GM12878 (cell line): ENCODE measurements around the gene EDC4. TPM values are rescaled to one million over a fixed set of nuclear protein-coding genes. Genes with fewer than 3 reads are reported as not detected.

Source experiments
- ATAC-seq: fragments of 200-7000 bp; cut with Tn5 transposase; 3 replicates; pipeline ENCODE4 v1.9.1; 2020; ENCODE audit warnings: mild to moderate bottlenecking, moderate library complexity
- BruUV-seq: library from RNA; stranded (reverse); fragments of 400-500 nt; replicated peaks from 2 replicates; lab custom pipeline; 2021; lab: Mats Ljungman, UMichigan
- CTCF ChIA-PET: fragments of 300-600 bp; sonication (Branson Sonifier 250); formaldehyde crosslinking; extraction: SDS; loops from one replicate; lab custom pipeline; 2021; ENCODE audit warnings: inconsistent platforms; lab: Yijun Ruan, JAX
- POLR2A ChIA-PET: fragments of 350-600 bp; formaldehyde crosslinking; extraction: SDS; loops from one replicate; lab custom pipeline; 2021; ENCODE audit warnings: inconsistent platforms; lab: Charles Lee
- RAD21 ChIA-PET: fragments of 300-600 bp; sonication (Branson Sonifier 250); formaldehyde crosslinking; loops from one replicate; lab custom pipeline; 2023; ENCODE audit warnings: antibody characterized with exemption; ENCODE audit not compliant: unreplicated experiment; lab: Charles Lee
- SMC1A ChIA-PET: fragments of 300-600 bp; sonication (Branson Sonifier 250); formaldehyde crosslinking; loops from one replicate; lab custom pipeline; 2023; ENCODE audit not compliant: unreplicated experiment, uncharacterized antibody; lab: Charles Lee
- DNase-seq: peaks from one replicate; pipeline ENCODE4 v3.0.0-alpha.2; 2011; ENCODE audit warnings: low read depth, low spot score
- FAIRE-seq: peaks from 3 replicates; lab custom pipeline; 2011; peaks lifted over from hg19 to GRCh38; lab: Jason Lieb, UNC
- H2AFZ ChIP-seq: 2 replicates; pipeline ENCODE4 v1.6.0; 2011; ENCODE audit warnings: low read depth, low read length, control low read depth; ENCODE audit not compliant: control insufficient read depth
- H3K27ac ChIP-seq: 2 replicates; pipeline ENCODE4 v1.5.1; 2011; ENCODE audit warnings: control low read depth; ENCODE audit not compliant: control insufficient read depth, insufficient read depth
- H3K27me3 ChIP-seq, 2 experiments: replicated peaks in 1 of 2; 2 replicates each; pipeline versions ENCODE4 v1.6.0 to v1.6.1; 2011; ENCODE audit warnings: low read length in 1 of 2; ENCODE audit not compliant: control insufficient read depth in 2 of 2, insufficient read depth in 2 of 2
- H3K36me3 ChIP-seq, 2 experiments: 2 replicates each; pipeline ENCODE4 v1.5.1; 2011; ENCODE audit warnings: low read length in 1 of 2; ENCODE audit not compliant: control insufficient read depth in 2 of 2, insufficient read depth in 2 of 2
- H3K4me1 ChIP-seq: 2 replicates; pipeline ENCODE4 v1.6.1; 2011; ENCODE audit warnings: mild to moderate bottlenecking, low read length, moderate library complexity, mixed read lengths; ENCODE audit not compliant: control insufficient read depth, insufficient read depth
- H3K4me2 ChIP-seq: 2 replicates; pipeline ENCODE4 v1.6.0; 2011; ENCODE audit warnings: control low read depth; ENCODE audit not compliant: control insufficient read depth, insufficient read depth
- H3K4me3 ChIP-seq: fragments of 200-600 bp; sonication (generic); 2 replicates; pipeline ENCODE4 v1.5.1; 2016
- H3K79me2 ChIP-seq: 2 replicates; pipeline ENCODE4 v1.6.0; 2011; ENCODE audit warnings: low read length; ENCODE audit not compliant: control insufficient read depth, insufficient read depth
- H3K9ac ChIP-seq: 2 replicates; pipeline ENCODE4 v1.8.0; 2011; ENCODE audit warnings: low read length, control low read depth, mixed read lengths; ENCODE audit not compliant: control insufficient read depth, insufficient read depth
- H3K9me3 ChIP-seq: replicated peaks from 3 replicates; pipeline ENCODE4 v1.5.1; 2011; ENCODE audit warnings: mild to moderate bottlenecking, low read length; ENCODE audit not compliant: control insufficient read depth, insufficient read depth
- H4K20me1 ChIP-seq: 2 replicates; pipeline ENCODE4 v1.6.0; 2011; ENCODE audit not compliant: control insufficient read depth, insufficient read depth
- KLF5 ChIP-seq: fragments of 450-650 bp; IDR thresholded peaks from 2 replicates; pipeline ENCODE4 v1.6.1; 2014; ENCODE audit warnings: mild to moderate bottlenecking; ENCODE audit not compliant: partially characterized antibody
- SPI1 ChIP-seq: IDR thresholded peaks from 2 replicates; pipeline ENCODE4 v1.6.1; 2011; ENCODE audit warnings: low read depth, mild to moderate bottlenecking, low read length, moderate library complexity, borderline replicate concordance; ENCODE audit not compliant: insufficient read depth
- SRF ChIP-seq, 2 experiments: IDR thresholded peaks; 2 replicates each; pipeline ENCODE4 v1.6.1; 2011; ENCODE audit warnings: low read depth in 2 of 2, low read length in 2 of 2, mild to moderate bottlenecking in 1 of 2, moderate library complexity in 1 of 2
- USF1 ChIP-seq: IDR thresholded peaks from 2 replicates; pipeline ENCODE4 v1.6.1; 2011; ENCODE audit warnings: borderline replicate concordance, low read depth, mild to moderate bottlenecking, moderate library complexity, mixed read lengths, low read length; ENCODE audit not compliant: insufficient read depth; ENCODE audit errors: extremely low read length
- WGBS: methylation state at CpG from one replicate; pipeline ENCODE4 v1.1.6; 2016; ENCODE audit warnings: low lambda C conversion rate; ENCODE audit not compliant: insufficient replicate concordance, insufficient coverage; ENCODE audit errors: missing lambda C conversion rate; 5-methylcytosine and 5-hydroxymethylcytosine counted together
- in situ Hi-C: fragments of 300-500 bp; cut with MboI; formaldehyde crosslinking; loops from 9 replicates; pipeline ENCODE4 v1.14.3; 2018; ENCODE audit warnings: mixed read lengths
- intact Hi-C: fragments of 100-400 bp; cut with micrococcal nuclease; formaldehyde crosslinking; loops from one replicate; pipeline ENCODE4 v1.14.2; 2022; ENCODE audit not compliant: unreplicated experiment
- polyA plus RNA-seq, 11 experiments: library from polyadenylated mRNA; depleted of rRNA in 4 of 11; unstranded in 6 of 11; stranded (reverse) in 5 of 11; fragments of >200 nt; fragmentation: Nextera tagmentation in 4 of 11; fragmentation: Illumina TruSeq in 1 of 11; extraction: Ambion mirVana in 4 of 11; extraction: Trizol in 1 of 11; gene quantifications; 1 replicate in 1 of 11; 2 replicates in 10 of 11; pipeline versions ENCODE4 v1.2.1 to v1.2.3, GENCODE V29; 2011 to 2016; ENCODE audit warnings: inconsistent platforms in 2 of 11, missing spikeins in 2 of 11, low read depth in 1 of 11
- total RNA-seq, 4 experiments: library from RNA; depleted of rRNA in 3 of 4; stranded (reverse); fragments of >200 nt in 3 of 4; fragmentation: Illumina TruSeq in 1 of 4; extraction: Trizol in 1 of 4; gene quantifications; 2 replicates each; pipeline versions ENCODE4 v1.2.1 to v1.2.3, GENCODE V29; 2013 to 2021

Gene EDC4
- total and polyA plus RNA-seq, 10 of the 15 experiments (the other 5 are each of a cell fraction or from before 2014, with no cell fraction given), result 1.2 to 86.0 (median 53.4) TPM

DNA sequence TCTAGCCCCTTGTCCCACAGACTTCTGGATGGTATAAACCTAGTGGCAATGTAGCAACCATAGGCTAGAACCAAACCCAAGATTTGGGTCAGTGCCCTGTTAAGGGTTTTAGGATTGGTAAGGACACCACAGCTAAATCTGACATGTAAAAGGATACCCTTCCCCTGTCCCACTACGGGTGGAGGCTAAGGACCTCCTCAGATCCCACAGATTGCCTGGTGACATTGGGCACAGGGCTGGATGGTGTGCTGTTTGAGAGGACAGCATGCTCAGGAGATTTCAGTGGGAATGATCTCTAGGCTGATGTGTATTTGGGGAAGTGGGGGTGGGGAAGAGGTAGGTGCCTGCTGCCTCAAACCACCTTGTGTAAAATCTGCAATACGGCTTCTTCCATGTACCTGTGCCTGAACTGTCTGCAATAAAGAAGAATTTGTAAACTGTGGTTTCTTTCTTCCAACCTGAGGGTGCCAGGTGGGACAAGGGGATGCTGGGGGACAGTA, 671 bp upstream of the EDC4 start:
- no peak overlapping the region; the same call in 1 of the 2 replicates for H3K4me3 ChIP-seq
- H2AFZ ChIP-seq, result peak overlapping the region; percentile 95
- no TSS peak for BruUV-seq
- FAIRE-seq (no peak), ATAC-seq (no peak), DNase-seq (no peak)
- peaks cover 28% of the 10 kb centered on the region for H3K79me2 ChIP-seq
- no peak for TF ChIP-seq USF1
- peak; percentile 34; the same call in 1 of the 2 replicates for TF ChIP-seq SPI1
- TF ChIP-seq SRF (IDR thresholded peaks at IDR 0.05; ENCODE audit: low read depth in 2 of 2, low read length in 2 of 2), result no peak
- TF ChIP-seq KLF5, result no peak
- intact Hi-C loops, result no loop called here
- SMC1A ChIA-PET, result interaction anchor here (0.6 to 1.3 kb wide), 2 partner anchors 24 to 37 kb away, joined by 3 read pairs; no protein-coding TSS in a partner anchor
- peak overlapping the region; percentile 96 for H3K9ac ChIP-seq
- peaks cover 12 to 24% of the 10 kb centered on the region in 2 experiments for H3K36me3 ChIP-seq
- H3K4me2 ChIP-seq, result peak overlapping the region; percentile 88
- H3K27ac ChIP-seq, result peak overlapping the region; percentile 78
- RAD21 ChIA-PET, result no interaction called here
- peaks cover 10% of the 10 kb centered on the region for H3K4me1 ChIP-seq
- POLR2A ChIA-PET, result no interaction called here
- H4K20me1 ChIP-seq, result peaks cover 4% of the 10 kb centered on the region
- no peaks in the 10 kb centered on the region for H3K27me3 ChIP-seq
- WGBS, result 50% methylated on average over 2 of the region's 2 CpGs
- H3K9me3 ChIP-seq, result no peaks in the 10 kb centered on the region
- in situ Hi-C loops, result no loop called here
- CTCF ChIA-PET, result interaction anchor here (1.0 to 1.4 kb wide), 3 partner anchors 17 to 55 kb away, joined by 3 to 5 read pairs (median 3); no protein-coding TSS in a partner anchor
